Natural killer cell treated with Interleukin-12 subunit alpha and Interleukin-12 subunit beta and Interleukin-15 and Interleukin-18, amount 100 ng/mL, for 72 hours (primary cell): ENCODE data around the gene COX8C. TPM values are rescaled to one million over a fixed set of nuclear protein-coding genes. Genes with fewer than 3 reads are reported as not detected.
A peak's percentile ranks its signal among the peaks of the same experiment; 100 is the strongest.

Experiments
- ATAC-seq, 2 donors: fragments of 150-1000 bp; cut with Tn5 transposase in 1 of 2; sonication (Bioruptor Pico), chemical (Tn5 transposase) in 1 of 2; 2 replicates each; pipeline ENCODE4 v1.10.0; 2021
- DNase-seq: peaks from one replicate; pipeline ENCODE4 v3.0.0; 2022; ENCODE audit warnings: low spot score
- H3K27ac Mint-ChIP-seq, 2 donors: 1 replicate in 1 of 2; 2 replicates in 1 of 2; pipeline ENCODE4 v1.8.0; 2022; ENCODE audit warnings: mixed read lengths in 2 of 2, mild to moderate bottlenecking in 1 of 2, moderate library complexity in 1 of 2
- H3K27me3 Mint-ChIP-seq, 2 donors: 1 replicate in 1 of 2; 2 replicates in 1 of 2; pipeline ENCODE4 v1.8.0; 2022; ENCODE audit warnings: mixed read lengths in 2 of 2
- H3K36me3 Mint-ChIP-seq: one replicate; pipeline ENCODE4 v1.8.0; 2022; ENCODE audit warnings: mixed read lengths
- H3K4me1 Mint-ChIP-seq, 2 donors: 1 replicate in 1 of 2; 2 replicates in 1 of 2; pipeline ENCODE4 v1.8.0; 2022; ENCODE audit warnings: low read depth in 2 of 2, mixed read lengths in 2 of 2, mild to moderate bottlenecking in 1 of 2
- H3K4me3 Mint-ChIP-seq: one replicate; pipeline ENCODE4 v1.8.0; 2022; ENCODE audit warnings: mixed read lengths
- H3K9me3 Mint-ChIP-seq: 2 replicates; pipeline ENCODE4 v1.8.0; 2022; ENCODE audit warnings: mixed read lengths
- total RNA-seq, 2 donors: library from RNA; stranded (reverse); gene quantifications; one replicate each; pipeline ENCODE4 v1.2.3, GENCODE V29; 2022

Gene COX8C, protein sequence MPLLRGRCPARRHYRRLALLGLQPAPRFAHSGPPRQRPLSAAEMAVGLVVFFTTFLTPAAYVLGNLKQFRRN
- not detected for total RNA-seq

DNA sequence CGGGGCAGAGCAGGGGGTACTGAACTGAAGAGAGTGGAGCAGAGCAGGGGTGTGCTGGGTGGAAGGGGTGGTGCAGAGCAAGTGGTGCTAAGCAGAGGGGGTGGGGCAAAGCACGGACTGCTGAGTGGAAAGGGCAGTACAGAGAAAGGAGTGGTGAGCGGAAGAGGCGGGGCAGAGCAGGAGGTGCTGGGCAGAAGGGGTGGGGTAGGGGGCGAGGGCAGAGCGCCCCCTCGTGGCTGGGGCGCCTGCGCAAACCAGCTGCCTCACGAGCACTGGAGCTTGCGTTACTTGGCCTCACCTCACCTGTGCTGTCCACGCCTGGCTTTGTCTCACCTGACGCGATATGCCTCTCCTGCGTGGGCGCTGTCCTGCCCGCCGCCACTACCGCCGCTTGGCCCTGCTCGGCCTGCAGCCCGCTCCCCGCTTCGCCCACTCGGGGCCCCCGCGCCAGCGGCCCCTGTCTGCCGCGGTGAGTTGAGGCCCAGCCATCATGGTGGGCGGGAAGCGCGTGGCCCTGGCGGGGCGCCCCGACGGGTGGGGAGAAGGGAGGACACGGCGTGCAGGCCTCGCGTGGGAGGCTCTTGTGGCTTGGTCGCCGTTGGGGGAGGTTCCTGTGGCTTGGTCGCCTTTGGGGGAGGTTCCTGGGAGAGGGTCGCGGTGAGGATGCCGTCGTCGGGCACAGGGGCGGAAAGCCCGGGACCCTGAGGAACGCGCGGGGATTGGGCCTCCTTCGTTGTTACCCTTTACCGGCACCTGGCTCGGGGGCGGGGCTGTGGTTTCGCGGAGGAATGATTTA, at the start of gene COX8C:
Gene COX8C (plus strand): TSS at position 257 of the 796 bp plus-strand sequence. CDS start 87 bp downstream, at position 344.
- Mint-ChIP-seq H3K27me3 (peaks cover 0 to 15% of the 10 kb centered on the region in 2 donors), H3K36me3 (no peaks in the 10 kb centered on the region), H3K4me3 (no peak within 1 kb of the TSS), H3K9me3 (no peaks in the 10 kb centered on the region), H3K27ac (no peak within 1 kb of the TSS), H3K4me1 (no peaks in the 10 kb centered on the region)
- peak in 1 of 2 donors; percentile 53 for ATAC-seq
- no peak for DNase-seq

DNA sequence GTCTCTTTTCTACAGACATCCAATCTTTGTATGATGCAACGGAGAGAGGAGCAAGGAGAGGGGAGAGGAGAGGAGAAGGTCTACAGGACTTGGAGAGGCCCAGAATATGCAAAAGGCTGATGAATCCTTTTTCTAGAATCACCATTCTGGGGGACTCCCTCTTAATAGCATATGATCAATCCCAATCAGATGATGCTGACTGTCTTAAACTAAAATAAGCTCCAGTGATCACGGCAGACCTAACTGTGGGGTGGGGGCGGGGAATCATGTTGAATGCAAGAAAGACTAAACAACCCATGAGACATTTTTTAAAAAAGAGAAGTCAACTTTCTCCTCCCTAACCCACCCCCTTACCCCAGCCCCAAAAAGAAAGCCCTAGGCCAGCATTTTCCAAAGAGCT, 47.6 kb upstream of the COX8C start:
- Mint-ChIP-seq H3K9me3 (no peaks in the 10 kb centered on the region), H3K36me3 (no peaks in the 10 kb centered on the region), H3K27me3 (no peaks in the 10 kb centered on the region), H3K4me3 (no peak overlapping the region), H3K27ac (no peak overlapping the region), H3K4me1 (peaks cover 15 to 26% of the 10 kb centered on the region in 2 donors)
- DNase-seq (no peak), ATAC-seq (no peak)

DNA sequence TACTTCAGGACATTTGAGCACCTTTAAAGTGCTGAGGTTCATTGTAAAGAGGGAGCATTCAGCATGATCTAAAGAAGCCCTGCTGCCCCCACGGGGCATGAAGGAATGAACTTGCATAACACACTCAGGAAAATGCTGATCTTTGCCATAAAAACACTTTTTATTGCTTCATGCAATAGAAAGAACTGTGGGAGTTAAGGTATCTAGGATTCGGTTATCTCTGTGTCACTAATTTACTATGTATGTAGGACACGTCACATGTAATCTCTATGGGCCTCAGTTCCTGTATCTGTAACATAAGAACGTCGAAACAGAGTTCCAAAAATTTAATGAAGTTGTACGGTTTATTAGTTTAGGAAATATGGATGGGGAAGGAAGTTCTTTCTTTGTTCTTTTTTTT, 47.1 kb upstream of the COX8C start:
- no peaks in the 10 kb centered on the region for H3K36me3 Mint-ChIP-seq
- H3K4me3 Mint-ChIP-seq: no peak overlapping the region
- H3K4me1 Mint-ChIP-seq: peaks cover 15 to 30% of the 10 kb centered on the region in 2 donors
- no peak for DNase-seq
- no peak for ATAC-seq
- no peak overlapping the region for H3K27ac Mint-ChIP-seq
- no peaks in the 10 kb centered on the region for H3K27me3 Mint-ChIP-seq
- no peaks in the 10 kb centered on the region for H3K9me3 Mint-ChIP-seq

DNA sequence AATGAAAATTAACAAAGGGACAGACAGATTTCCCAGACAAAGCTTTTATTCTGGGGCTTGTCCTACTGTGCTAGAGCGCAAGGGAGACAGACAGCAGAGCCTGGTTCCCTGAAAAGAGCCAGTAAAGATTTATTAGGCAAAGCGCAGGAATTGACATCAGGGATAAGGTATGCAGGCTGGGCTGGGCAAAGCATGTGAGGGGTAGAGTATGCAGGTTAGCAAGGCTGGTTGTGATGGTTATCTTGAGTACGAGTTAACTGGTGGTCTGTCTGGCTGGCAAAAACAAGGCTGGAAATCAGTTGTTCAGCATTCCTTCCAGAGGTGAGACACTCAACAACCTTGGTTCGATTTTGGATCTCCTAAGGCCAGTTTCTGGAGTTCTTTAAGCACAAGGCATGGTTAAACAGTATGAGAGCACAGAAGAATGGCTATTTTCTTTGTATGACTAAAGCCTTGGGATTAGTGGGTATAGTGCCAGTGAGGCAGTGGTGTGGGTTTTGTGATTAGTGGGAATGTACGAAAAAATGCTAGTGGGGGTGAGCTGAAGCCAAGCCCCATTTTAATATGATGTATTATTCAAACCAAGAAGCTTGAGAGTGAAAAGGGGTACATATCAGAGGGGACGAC, 45.0 kb upstream of the COX8C start:
- Mint-ChIP-seq H3K36me3 (no peaks in the 10 kb centered on the region), H3K27me3 (no peaks in the 10 kb centered on the region), H3K27ac (peak overlapping the region in 1 of 2 donors; percentile 36), H3K9me3 (no peaks in the 10 kb centered on the region), H3K4me3 (no peak overlapping the region), H3K4me1 (peaks cover 24 to 41% of the 10 kb centered on the region in 2 donors)
- DNase-seq (no peak), ATAC-seq (no peak)

DNA sequence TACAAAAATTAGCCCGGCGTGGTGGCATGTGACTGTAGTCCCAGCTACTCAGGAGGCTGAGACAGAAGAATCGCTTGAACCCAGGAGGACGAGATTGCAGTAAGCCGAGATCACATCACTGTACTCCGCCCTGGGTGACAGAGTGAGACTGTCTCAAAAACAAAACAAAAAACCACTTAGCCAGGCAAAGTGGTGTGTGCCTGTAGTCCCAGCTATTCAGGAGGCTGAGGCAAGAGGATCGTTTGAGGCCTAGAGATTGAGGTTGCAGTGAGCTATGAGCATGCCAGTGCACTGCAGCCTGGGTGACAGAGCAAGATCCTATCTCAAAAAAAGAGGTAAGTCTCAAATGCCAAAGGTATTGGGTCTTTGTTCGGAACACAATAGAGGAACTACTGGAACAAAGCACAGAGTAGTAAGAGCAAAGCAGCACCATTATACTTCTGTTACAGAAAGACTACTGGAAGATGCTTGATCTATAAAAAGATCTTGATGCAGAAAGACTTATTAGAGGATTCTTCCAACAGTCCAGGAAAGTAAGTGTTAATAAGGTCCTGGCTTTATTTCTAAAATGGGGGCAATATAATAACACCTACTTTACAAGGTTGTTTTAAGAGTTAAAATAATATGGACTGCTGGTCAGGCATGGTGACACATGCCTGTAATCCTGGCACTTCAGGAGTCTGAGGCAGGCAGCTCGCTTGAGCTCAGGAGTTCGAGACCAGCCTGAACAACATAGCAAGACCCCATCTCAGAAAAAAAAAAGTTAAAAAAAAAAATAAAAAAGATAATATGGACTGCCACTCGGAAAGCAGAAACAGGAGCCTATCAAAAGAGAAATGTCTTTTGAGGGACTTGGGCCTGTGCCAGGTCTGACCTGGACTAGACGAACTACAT, 44.0 kb upstream of the COX8C start:
- ATAC-seq (no peak), DNase-seq (no peak)
- Mint-ChIP-seq H3K4me1 (peaks cover 33 to 41% of the 10 kb centered on the region in 2 donors), H3K36me3 (no peaks in the 10 kb centered on the region), H3K27me3 (no peaks in the 10 kb centered on the region), H3K9me3 (no peaks in the 10 kb centered on the region), H3K4me3 (no peak overlapping the region), H3K27ac (peak overlapping the region in 1 of 2 donors; percentile 43)

DNA sequence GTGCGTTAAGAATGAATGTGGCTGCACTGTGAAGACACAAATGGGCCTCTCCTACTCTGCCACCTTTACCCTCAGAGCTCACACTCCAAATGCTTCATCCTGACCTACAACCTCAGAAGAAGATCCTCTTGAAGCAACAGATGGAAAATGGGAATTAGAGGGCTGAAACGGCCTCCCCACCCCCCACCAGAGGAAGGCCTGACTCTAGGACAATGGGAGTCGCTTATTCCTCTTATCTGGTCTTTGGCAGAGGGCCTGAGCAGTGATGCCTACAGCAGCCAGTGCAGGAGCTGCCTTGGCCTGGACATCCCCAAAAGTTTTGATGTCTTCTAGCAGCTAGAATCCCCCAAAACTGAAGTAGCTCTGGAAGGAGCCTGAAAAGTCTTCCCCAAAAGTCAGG, 43.3 kb upstream of the COX8C start:
- DNase-seq (no peak), ATAC-seq (no peak)
- H3K4me3 Mint-ChIP-seq: no peak overlapping the region
- no peaks in the 10 kb centered on the region for H3K36me3 Mint-ChIP-seq
- H3K27ac Mint-ChIP-seq: peak overlapping the region in 1 of 2 donors; percentile 25
- H3K4me1 Mint-ChIP-seq: peaks cover 36 to 43% of the 10 kb centered on the region in 2 donors
- no peaks in the 10 kb centered on the region for H3K27me3 Mint-ChIP-seq
- H3K9me3 Mint-ChIP-seq: no peaks in the 10 kb centered on the region

DNA sequence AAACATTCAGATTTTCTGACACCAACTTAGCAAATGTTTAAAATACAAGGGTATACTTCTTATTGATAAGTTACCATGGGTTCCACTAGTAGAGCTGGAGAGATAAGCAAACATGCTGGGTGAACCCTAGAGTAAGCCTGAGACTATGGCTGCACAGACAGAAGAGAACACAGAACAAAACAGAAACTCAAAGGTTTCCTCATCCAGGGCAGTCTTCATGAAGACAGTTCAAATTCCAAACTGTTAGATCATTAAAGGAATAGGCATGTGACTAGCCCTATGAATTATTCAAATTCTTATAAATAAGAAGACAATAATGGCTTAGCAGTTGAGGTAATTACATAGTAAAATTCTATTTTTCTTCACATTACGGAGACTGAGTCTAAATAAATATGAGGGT, 42.2 kb upstream of the COX8C start:
- Mint-ChIP-seq H3K36me3 (no peaks in the 10 kb centered on the region), H3K27me3 (no peaks in the 10 kb centered on the region), H3K4me3 (no peak overlapping the region), H3K9me3 (no peaks in the 10 kb centered on the region), H3K4me1 (peaks cover 40 to 41% of the 10 kb centered on the region in 2 donors), H3K27ac (no peak overlapping the region)
- ATAC-seq (no peak), DNase-seq (no peak)

DNA sequence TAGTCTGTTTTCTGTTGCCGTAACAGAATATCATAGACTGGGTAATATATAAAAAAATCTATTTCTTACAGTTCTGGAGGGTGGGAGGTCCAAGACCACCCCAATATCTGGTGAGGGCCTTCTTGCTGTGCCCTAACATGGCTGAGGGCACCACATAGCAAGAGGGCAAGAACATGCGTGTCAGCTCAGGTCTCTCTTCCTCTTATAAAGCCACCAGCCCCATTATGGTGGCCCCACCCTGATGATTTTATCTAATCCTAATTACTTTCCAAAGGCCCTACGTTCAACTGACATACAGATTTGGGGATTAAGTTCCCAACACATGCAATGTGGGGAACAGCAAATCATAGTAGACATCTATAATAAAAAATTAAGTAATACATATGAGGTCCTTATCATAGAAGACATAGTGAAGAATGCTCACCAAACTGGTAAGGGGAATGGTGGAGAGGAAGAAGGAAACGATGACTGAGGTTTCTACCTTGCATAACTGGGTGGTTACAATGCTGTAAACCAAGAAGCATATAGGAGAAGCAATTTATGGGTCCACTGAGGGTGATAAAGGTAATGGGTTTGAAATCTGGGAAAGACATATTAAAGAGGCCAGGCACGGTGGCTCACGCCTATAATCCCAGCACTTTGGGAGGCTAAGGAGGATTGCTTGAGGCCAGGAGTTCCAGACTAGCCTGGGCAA, 41.1 kb upstream of the COX8C start:
- Mint-ChIP-seq H3K4me3 (no peak overlapping the region), H3K9me3 (no peaks in the 10 kb centered on the region), H3K27me3 (no peaks in the 10 kb centered on the region), H3K27ac (no peak overlapping the region), H3K36me3 (no peaks in the 10 kb centered on the region), H3K4me1 (peaks cover 36 to 37% of the 10 kb centered on the region in 2 donors)
- DNase-seq: no peak
- ATAC-seq: peak in 1 of 2 donors; percentile 62

DNA sequence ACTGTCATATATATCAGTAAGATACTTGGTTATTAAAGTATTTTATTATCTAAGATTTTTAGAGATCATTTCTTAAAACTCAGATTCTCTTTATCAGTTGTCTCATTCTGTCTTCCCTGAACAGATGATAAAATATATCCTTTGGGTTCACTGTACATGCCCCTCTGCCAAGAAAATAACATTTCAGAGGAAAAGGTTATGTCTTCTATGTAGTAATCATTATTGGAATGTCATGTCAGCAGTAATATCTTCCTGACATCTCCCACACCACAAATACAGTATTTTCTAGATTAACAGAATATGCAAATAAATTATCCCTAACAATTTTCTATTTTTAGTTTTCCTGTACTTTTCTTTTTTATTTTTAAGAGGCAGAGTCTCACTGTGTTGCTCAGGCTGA, 40.2 kb upstream of the COX8C start:
- no peak for DNase-seq
- Mint-ChIP-seq H3K36me3 (no peaks in the 10 kb centered on the region), H3K27ac (peak overlapping the region in 1 of 2 donors; percentile 41), H3K4me1 (peaks cover 33 to 35% of the 10 kb centered on the region in 2 donors), H3K27me3 (no peaks in the 10 kb centered on the region), H3K9me3 (no peaks in the 10 kb centered on the region), H3K4me3 (no peak overlapping the region)
- ATAC-seq: no peak

DNA sequence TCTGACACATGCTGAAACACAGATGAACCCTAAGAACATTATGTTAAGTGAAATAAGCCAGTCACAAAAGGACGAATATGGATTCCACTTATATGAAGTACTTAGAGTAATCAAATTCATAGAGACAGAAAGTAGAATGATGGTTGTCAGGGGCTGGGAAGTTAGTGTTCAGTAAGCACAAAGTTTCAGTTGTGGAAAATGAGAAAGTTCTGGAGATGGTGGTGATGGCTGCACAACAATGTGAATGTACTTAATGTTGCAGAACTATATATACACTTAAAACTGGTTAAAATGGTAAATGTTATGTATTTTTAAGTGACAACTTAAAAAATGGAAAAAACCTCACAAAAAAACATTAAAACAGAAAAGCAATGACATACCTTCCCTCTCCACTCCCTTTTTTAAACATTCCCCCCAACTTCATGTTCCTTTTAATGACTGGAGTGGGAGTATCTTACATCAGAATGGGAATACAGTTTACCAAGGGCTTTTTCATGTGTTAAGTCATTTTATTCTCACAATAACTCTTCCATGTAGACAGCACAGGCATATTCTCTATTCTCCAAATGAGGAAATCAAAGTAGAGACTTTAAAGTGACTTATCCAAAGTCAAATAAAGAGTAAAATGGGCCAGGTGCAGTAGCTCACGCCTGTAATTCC, 38.2 kb upstream of the COX8C start:
- no peak for ATAC-seq
- Mint-ChIP-seq H3K4me1 (peaks cover 21 to 35% of the 10 kb centered on the region in 2 donors), H3K9me3 (no peaks in the 10 kb centered on the region), H3K27ac (no peak overlapping the region), H3K36me3 (no peaks in the 10 kb centered on the region), H3K4me3 (no peak overlapping the region), H3K27me3 (no peaks in the 10 kb centered on the region)
- DNase-seq: no peak

DNA sequence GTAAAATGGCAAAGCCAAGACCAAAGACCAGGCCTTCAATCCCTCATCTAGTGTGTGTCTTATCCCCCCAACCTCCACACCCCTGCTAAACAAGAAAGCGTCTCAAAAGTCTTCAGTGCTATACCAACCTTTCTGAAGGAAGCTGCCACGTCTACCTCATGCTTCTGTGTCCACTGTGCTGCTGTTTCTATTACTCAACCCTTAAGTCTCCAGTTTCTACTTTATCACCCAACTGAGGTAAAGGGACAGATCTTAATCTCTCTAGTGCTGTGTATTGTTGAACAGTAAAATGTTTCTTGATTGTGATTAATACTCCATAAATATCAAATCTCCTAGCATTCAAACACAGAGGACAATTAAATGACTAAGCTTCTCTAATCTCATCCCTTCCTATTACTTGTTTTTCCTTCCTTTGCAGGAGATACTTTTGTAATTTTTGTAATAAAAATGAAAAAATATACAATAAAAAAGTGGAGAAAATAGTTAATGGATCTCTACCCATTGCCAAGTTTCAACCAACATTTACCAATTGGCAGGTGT, 37.5 kb upstream of the COX8C start:
- no peaks in the 10 kb centered on the region for H3K9me3 Mint-ChIP-seq
- no peak overlapping the region for H3K4me3 Mint-ChIP-seq
- DNase-seq: no peak
- ATAC-seq: no peak
- H3K27me3 Mint-ChIP-seq: no peaks in the 10 kb centered on the region
- H3K27ac Mint-ChIP-seq: no peak overlapping the region
- peaks cover 19 to 35% of the 10 kb centered on the region in 2 donors for H3K4me1 Mint-ChIP-seq
- no peaks in the 10 kb centered on the region for H3K36me3 Mint-ChIP-seq

DNA sequence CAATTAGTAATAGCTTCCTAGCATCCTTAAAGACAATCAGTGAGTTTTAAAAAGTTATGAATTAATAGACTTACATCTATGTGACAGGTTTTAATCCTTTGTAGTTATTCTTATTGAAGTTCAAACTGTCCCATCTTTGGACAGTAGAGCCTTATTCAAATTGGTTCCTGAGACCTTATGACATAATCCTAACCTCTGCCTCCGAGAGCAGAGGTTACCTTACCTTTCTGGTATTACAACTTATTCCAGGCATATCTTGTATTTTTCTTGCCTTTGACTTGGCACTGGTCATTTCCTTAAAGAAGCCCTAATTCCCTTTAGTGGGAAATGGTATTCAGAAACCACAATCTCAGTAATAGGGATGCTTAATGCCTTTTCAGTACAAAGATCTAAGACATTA, 35.9 kb upstream of the COX8C start:
- no peaks in the 10 kb centered on the region for H3K27me3 Mint-ChIP-seq
- ATAC-seq (no peak), DNase-seq (no peak)
- no peaks in the 10 kb centered on the region for H3K9me3 Mint-ChIP-seq
- no peak overlapping the region for H3K27ac Mint-ChIP-seq
- peaks cover 8 to 30% of the 10 kb centered on the region in 2 donors for H3K4me1 Mint-ChIP-seq
- no peaks in the 10 kb centered on the region for H3K36me3 Mint-ChIP-seq
- H3K4me3 Mint-ChIP-seq: no peak overlapping the region
